OCI-LY3 (cell line): ENCODE data around the gene PPFIBP2.

Source experiments
- H2AFZ ChIP-seq: fragments of 200-600, 300-600 bp; shearing (Covaris generic); 2 replicates; pipeline ENCODE4 v1.6.0; 2014; ENCODE audit warnings: antibody characterized with exemption, low read depth, low read length
- H3K27ac ChIP-seq: fragments of 200-600, 300-600 bp; sonication (generic); 2 replicates; pipeline ENCODE4 v1.5.1; 2014; ENCODE audit warnings: mild to moderate bottlenecking, low read length, moderate library complexity, mixed read lengths
- H3K27me3 ChIP-seq: fragments of 200-600, 300-600 bp; sonication (generic); 2 replicates; pipeline ENCODE4 v1.6.1; 2014; ENCODE audit warnings: low read depth, low read length, mixed read lengths
- H3K36me3 ChIP-seq: fragments of 200-600, 300-600 bp; sonication (generic); replicated peaks from 2 replicates; pipeline ENCODE3; 2014; ENCODE audit warnings: low read depth, low read length, mixed read lengths
- H3K4me1 ChIP-seq: fragments of 300-600, 200-600 bp; sonication (generic); 2 replicates; pipeline ENCODE4 v1.6.1; 2014; ENCODE audit warnings: low read length, mixed read lengths
- H3K4me2 ChIP-seq: fragments of 200-600, 300-600 bp; sonication (generic); 2 replicates; pipeline ENCODE4 v1.6.1; 2014; ENCODE audit warnings: low read length, mixed read lengths
- H3K4me3 ChIP-seq: fragments of 300-600, 200-600 bp; sonication (generic); 2 replicates; pipeline ENCODE4 v1.5.1; 2014; ENCODE audit warnings: antibody characterized with exemption, mild to moderate bottlenecking, low read length, moderate library complexity
- H3K79me2 ChIP-seq: fragments of 300-600, 200-600 bp; shearing (Covaris generic); 2 replicates; pipeline ENCODE4 v1.6.1; 2014; ENCODE audit warnings: mild to moderate bottlenecking, low read length, mixed read lengths
- H3K9ac ChIP-seq: fragments of 300-600, 200-600 bp; shearing (Covaris generic); 2 replicates; pipeline ENCODE4 v1.6.0; 2014; ENCODE audit warnings: mild to moderate bottlenecking, low read length, moderate library complexity
- H3K9me3 ChIP-seq: fragments of 200-600, 300-600 bp; shearing (Covaris generic); 2 replicates; pipeline ENCODE4 v1.6.1; 2014; ENCODE audit warnings: low read length, mixed read lengths; ENCODE audit not compliant: insufficient read depth
- H4K20me1 ChIP-seq: fragments of 200-600, 300-600 bp; sonication (generic); 2 replicates; pipeline ENCODE4 v1.6.1; 2016; ENCODE audit warnings: low read length, mixed read lengths; ENCODE audit not compliant: insufficient read depth
- CTCF ChIP-seq: fragments of 200-600, 300-600 bp; sonication (generic); IDR thresholded peaks from 2 replicates; pipeline ENCODE4 v1.5.1; 2014; ENCODE audit warnings: antibody characterized with exemption, low read length, low read depth
- EZH2phosphoT487 ChIP-seq: fragments of 200-600 bp; shearing (Covaris generic); IDR thresholded peaks from 2 replicates; pipeline ENCODE4 v1.6.1; 2018; ENCODE audit warnings: antibody characterized with exemption, mixed run types, low read depth

The PPFIBP2 gene

GRCh38 chr11:7485186-7486097, 28.4 kb upstream of the PPFIBP2 start, which contains the start of gene OLFML1:
Gene OLFML1 (plus strand): TSS chr11:7485506. CDS start chr11:7485876, 370 bp downstream.
- H2AFZ ChIP-seq = no peak within 1 kb of the TSS
- no peak within 1 kb of the TSS for H3K4me3 ChIP-seq
- no peaks in the 10 kb centered on the region for H3K79me2 ChIP-seq
- no peak within 1 kb of the TSS for H3K9ac ChIP-seq
- no peaks in the 10 kb centered on the region for H3K9me3 ChIP-seq
- H3K36me3 ChIP-seq = no peaks in the 10 kb centered on the region
- no peaks in the 10 kb centered on the region for H4K20me1 ChIP-seq
- no peaks in the 10 kb centered on the region for H3K4me1 ChIP-seq
- no peak for TF ChIP-seq CTCF
- no peaks in the 10 kb centered on the region; the same call in 1 of the 2 replicates for H3K27me3 ChIP-seq
- no peak within 1 kb of the TSS for H3K27ac ChIP-seq
- no peak within 1 kb of the TSS for H3K4me2 ChIP-seq

- H4K20me1 ChIP-seq = no peaks in the 10 kb centered on the region
- no peak overlapping the region for H3K27ac ChIP-seq
- no peak overlapping the region for H3K4me3 ChIP-seq
- H3K27me3 ChIP-seq = no peaks in the 10 kb centered on the region; the same call in 1 of the 2 replicates
- H2AFZ ChIP-seq = no peak overlapping the region
- no peak overlapping the region for H3K4me2 ChIP-seq
- H3K9me3 ChIP-seq = no peaks in the 10 kb centered on the region
- no peaks in the 10 kb centered on the region for H3K79me2 ChIP-seq
- no peaks in the 10 kb centered on the region for H3K36me3 ChIP-seq
- no peak overlapping the region for H3K9ac ChIP-seq
- H3K4me1 ChIP-seq = no peaks in the 10 kb centered on the region
- TF ChIP-seq CTCF = no peak
These were observed 27.6 kb upstream of the PPFIBP2 start for GRCh38 chr11:7486098-7486780.

GRCh38 chr11:7486781-7487140, 27.0 kb upstream of the PPFIBP2 start:
- TF ChIP-seq CTCF (no peak), EZH2phosphoT487 (no peak)
- no peaks in the 10 kb centered on the region; the same call in 1 of the 2 replicates for H3K27me3 ChIP-seq
- no peak overlapping the region for H2AFZ ChIP-seq
- no peak overlapping the region for H3K27ac ChIP-seq
- H3K4me2 ChIP-seq = no peak overlapping the region
- no peaks in the 10 kb centered on the region for H3K4me1 ChIP-seq
- H3K36me3 ChIP-seq = no peaks in the 10 kb centered on the region
- H4K20me1 ChIP-seq = no peaks in the 10 kb centered on the region
- no peak overlapping the region for H3K9ac ChIP-seq
- H3K9me3 ChIP-seq = no peaks in the 10 kb centered on the region
- H3K79me2 ChIP-seq = no peaks in the 10 kb centered on the region
- H3K4me3 ChIP-seq = no peak overlapping the region

GRCh38 chr11:7487360-7487759, 26.4 kb upstream of the PPFIBP2 start:
- Histone ChIP-seq H3K79me2 (no peaks in the 10 kb centered on the region), H3K9me3 (no peaks in the 10 kb centered on the region), H2AFZ (no peak overlapping the region), H3K4me1 (no peaks in the 10 kb centered on the region), H3K9ac (no peak overlapping the region), H3K4me2 (no peak overlapping the region), H3K27ac (no peak overlapping the region), H4K20me1 (no peaks in the 10 kb centered on the region), H3K4me3 (no peak overlapping the region), H3K36me3 (no peaks in the 10 kb centered on the region), H3K27me3 (no peaks in the 10 kb centered on the region; the same call in 1 of the 2 replicates)
- TF ChIP-seq CTCF = no peak
- TF ChIP-seq EZH2phosphoT487 = no peak
